Spleen (tissue), 7 donors: Measurements from ENCODE around the gene SH3TC2.

Source experiments
- CTCF ChIP-seq, 11 experiments: fragments of 200-600 bp in 7 of 11; fragments of 450-650 bp in 4 of 11; sonication (generic) in 4 of 11; IDR thresholded peaks in 8 of 11; conservative IDR thresholded peaks in 3 of 11; 1 replicate in 7 of 11; 2 replicates in 4 of 11; pipeline versions ENCODE4 v1.4.0 to v1.8.0; 2016 to 2021; ENCODE audit warnings: antibody characterized with exemption in 11 of 11, inconsistent platforms in 4 of 11, mild to moderate bottlenecking in 1 of 11
- POLR2AphosphoS5 ChIP-seq, 3 donors: sonication (generic); formaldehyde crosslinking; IDR thresholded peaks; one replicate each; pipeline ENCODE4 v1.5.1; 2017; ENCODE audit warnings: antibody characterized with exemption in 3 of 3
- donor health status: DM: no; HTN: no; CAD: no; lungs with moderate emphysema.
- donor health status: DM: no; HTN: no; CAD: no.
- donor health status: DM: no; HTN: no; CAD: no.

GRCh38 chr5:149018909-149019443, 43.9 kb downstream of the SH3TC2 start:
- TF ChIP-seq CTCF (IDR thresholded peaks at IDR 0.05 in 8 of 11, conservative IDR thresholded peaks at IDR 0.05 in 3 of 11) (no peak), POLR2AphosphoS5 (IDR thresholded peaks at IDR 0.05) (no peak)
